GM12891 (cell line): ENCODE data around the gene BCAN.

Experiments
- POLR2A ChIP-seq: IDR thresholded peaks from 2 replicates; pipeline ENCODE4 v1.6.1; 2011; ENCODE audit warnings: low read depth, low read length, control low read depth
- TAF1 ChIP-seq: IDR thresholded peaks from 2 replicates; pipeline ENCODE4 v1.6.1; 2011; ENCODE audit warnings: low read depth, low read length, control low read depth

DNA sequence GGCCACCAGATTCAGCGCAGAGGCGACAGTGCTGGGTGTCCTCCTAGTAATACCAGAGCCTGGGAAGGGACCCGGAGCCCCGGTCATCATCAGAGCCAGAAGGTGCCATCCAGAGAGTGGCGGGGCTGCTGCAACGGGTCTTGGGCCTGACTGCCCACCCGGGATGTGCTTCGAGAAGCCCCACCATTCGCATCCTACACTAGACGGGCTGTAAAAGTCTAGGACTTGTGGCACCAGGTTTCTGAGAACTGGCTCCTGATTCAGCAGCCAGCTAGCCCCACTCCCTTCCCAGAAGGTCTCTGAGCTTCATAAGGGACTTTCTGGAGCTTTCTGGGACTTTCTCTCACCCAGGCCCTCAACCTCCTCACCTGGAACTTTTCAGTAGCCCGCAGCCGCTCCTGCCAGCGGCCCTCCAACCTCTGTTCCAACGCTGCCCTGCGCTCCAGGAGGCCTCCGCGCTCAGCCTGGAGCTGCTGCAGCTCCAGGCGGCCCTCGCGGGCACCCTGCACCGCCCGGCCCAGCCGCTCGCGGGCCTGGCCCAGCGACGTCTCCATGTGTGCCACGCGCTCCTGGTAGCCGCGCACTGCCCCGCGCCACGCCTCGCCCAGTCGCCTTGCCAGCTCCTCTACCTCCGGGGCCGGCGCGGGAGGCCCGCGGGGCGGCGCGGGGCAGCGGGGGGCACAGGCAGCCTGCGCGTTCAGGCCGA is 34.4 kb downstream of the BCAN start:
- TF ChIP-seq POLR2A, result no peak
- no peak for TF ChIP-seq TAF1
